OCI-LY7 (cell line): ENCODE data around the gene PTPA.

Experiments used
- EZH2phosphoT487 ChIP-seq: fragments of 200-600 bp; sonication (generic); IDR thresholded peaks from 2 replicates; pipeline ENCODE4 v1.6.1; 2018; ENCODE audit warnings: low read depth, borderline replicate concordance, mild to moderate bottlenecking, mixed run types, antibody characterized with exemption, low read length, moderate library complexity, mixed read lengths
- TF ChIP-seq, protein P1 (sequence below): fragments of 200-600 bp; sonication (generic); conservative IDR thresholded peaks from 2 replicates; pipeline ENCODE4 v1.5.1; 2014; ENCODE audit warnings: mild to moderate bottlenecking, antibody characterized with exemption, low read length, moderate library complexity, mixed read lengths

DNA sequence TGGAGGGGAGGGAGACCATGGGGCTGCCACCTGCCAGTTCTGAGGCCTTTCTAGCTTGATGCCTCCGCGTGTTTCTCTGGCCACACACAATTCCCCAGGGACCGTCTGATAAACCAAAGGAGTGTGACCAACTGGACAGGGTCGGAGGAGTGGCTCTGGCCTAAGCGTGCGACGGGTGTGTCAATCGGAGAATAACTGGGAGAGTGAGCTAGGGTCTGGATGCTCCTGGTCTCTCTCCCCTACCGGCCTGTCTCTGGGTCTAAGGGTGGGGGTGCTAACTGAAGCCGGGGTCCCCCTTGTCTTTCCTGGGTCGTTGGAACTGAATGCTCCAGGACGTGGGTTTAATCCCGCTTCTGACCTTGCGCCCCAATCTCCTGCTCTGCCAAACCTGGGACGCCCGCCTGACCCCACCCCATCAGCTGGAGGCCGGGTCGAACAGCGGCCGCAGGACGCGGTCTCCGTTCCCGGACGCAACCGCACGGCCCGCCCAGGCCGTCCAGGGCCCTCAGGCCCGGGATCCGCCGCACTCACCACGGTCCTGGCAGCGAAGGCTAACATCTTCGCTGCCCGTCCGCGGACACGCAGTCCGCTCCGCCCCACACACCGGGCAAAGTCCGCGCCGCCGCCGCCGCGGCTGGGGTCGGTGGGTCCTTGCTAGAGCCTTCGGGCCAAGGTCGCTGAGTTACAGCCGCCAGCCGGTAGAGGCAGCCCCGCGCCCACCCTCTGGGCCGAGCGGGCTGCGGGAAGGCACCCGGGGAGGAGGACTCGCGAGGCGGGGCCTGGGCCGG is 1.1 kb upstream of the PTPA start:
- TF ChIP-seq, protein P1, sequence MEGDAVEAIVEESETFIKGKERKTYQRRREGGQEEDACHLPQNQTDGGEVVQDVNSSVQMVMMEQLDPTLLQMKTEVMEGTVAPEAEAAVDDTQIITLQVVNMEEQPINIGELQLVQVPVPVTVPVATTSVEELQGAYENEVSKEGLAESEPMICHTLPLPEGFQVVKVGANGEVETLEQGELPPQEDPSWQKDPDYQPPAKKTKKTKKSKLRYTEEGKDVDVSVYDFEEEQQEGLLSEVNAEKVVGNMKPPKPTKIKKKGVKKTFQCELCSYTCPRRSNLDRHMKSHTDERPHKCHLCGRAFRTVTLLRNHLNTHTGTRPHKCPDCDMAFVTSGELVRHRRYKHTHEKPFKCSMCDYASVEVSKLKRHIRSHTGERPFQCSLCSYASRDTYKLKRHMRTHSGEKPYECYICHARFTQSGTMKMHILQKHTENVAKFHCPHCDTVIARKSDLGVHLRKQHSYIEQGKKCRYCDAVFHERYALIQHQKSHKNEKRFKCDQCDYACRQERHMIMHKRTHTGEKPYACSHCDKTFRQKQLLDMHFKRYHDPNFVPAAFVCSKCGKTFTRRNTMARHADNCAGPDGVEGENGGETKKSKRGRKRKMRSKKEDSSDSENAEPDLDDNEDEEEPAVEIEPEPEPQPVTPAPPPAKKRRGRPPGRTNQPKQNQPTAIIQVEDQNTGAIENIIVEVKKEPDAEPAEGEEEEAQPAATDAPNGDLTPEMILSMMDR: no peak
- no peak for TF ChIP-seq EZH2phosphoT487
